GM21717 (cell line): Measurements from ENCODE around the gene PSMD2.
A peak's percentile ranks its signal among the peaks of the same experiment; 100 is the strongest.

ENCODE experiments used
- ATAC-seq: cut with Tn5 transposase; IDR thresholded peaks from one replicate; pipeline ENCODE4 v1.9.1; 2021; ENCODE audit warnings: mild to moderate bottlenecking, moderate library complexity; ENCODE audit not compliant: unreplicated experiment

PSMD2 gene

GRCh38 chr3:184277366-184277765 is 21.7 kb upstream of the PSMD2 start:
- ATAC-seq: no peak

- no peak for ATAC-seq
Observed at GRCh38 chr3:184282941-184283340, 16.1 kb upstream of the PSMD2 start.

- ATAC-seq: no peak
Observed at GRCh38 chr3:184283681-184284080, 15.4 kb upstream of the PSMD2 start.

GRCh38 chr3:184284696-184285095 is 14.3 kb upstream of the PSMD2 start:
- ATAC-seq: no peak

GRCh38 chr3:184289426-184289938 is 9.6 kb upstream of the PSMD2 start:
- ATAC-seq: no peak

- ATAC-seq: no peak
Observed at GRCh38 chr3:184290331-184290730, 8.7 kb upstream of the PSMD2 start.

GRCh38 chr3:184291044-184291737 is 7.8 kb upstream of the PSMD2 start:
- no peak for ATAC-seq

- no peak for ATAC-seq
Observed at GRCh38 chr3:184291738-184292445, 7.1 kb upstream of the PSMD2 start.

- ATAC-seq: no peak
Observed at GRCh38 chr3:184295771-184296170, 3.3 kb upstream of the PSMD2 start.

GRCh38 chr3:184296616-184297015 is 2.4 kb upstream of the PSMD2 start:
- ATAC-seq: no peak

GRCh38 chr3:184299488-184300377 is 692 bp downstream of the PSMD2 start:
- ATAC-seq: no peak

- ATAC-seq: no peak
Observed at GRCh38 chr3:184300378-184300720, 1.3 kb downstream of the PSMD2 start.

- no peak for ATAC-seq
Observed at GRCh38 chr3:184305577-184305976, 6.5 kb downstream of the PSMD2 start.

- ATAC-seq: no peak
Observed at GRCh38 chr3:184306341-184306972, 7.4 kb downstream of the PSMD2 start.

GRCh38 chr3:184307915-184308314 is 8.9 kb downstream of the PSMD2 start:
- ATAC-seq: no peak

GRCh38 chr3:184308744-184309143 is 9.7 kb downstream of the PSMD2 start:
- no peak for ATAC-seq

GRCh38 chr3:184311633-184312032 is 12.6 kb downstream of the PSMD2 start:
- ATAC-seq: no peak

- ATAC-seq: peak; percentile 78
Observed at GRCh38 chr3:184314363-184314699, 15.3 kb downstream of the PSMD2 start, which contains the start of gene EIF4G1. Gene EIF4G1, plus strand, starts transcription at chr3:184314606. Its CDS starts 1,191 bp downstream, at chr3:184315797.

- peak; percentile 50 for ATAC-seq
Observed at GRCh38 chr3:184314700-184315542, 15.9 kb downstream of the PSMD2 start.

- ATAC-seq: peak; percentile 6
Observed at GRCh38 chr3:184315543-184315867, 16.5 kb downstream of the PSMD2 start.
